Femur (tissue), 1 donor: Measurements from ENCODE around the gene ATF2.
"Not testable (repeated sequence)": the region's sequence is repeated elsewhere in the genome, so short reads cannot be mapped to it uniquely, and the experiment has no call there.

Experiments
- DNase-seq: peaks from one replicate; pipeline ENCODE4 v3.0.0-alpha.2; 2017

Gene ATF2

GRCh38 chr2:175164235-175164634, 3.8 kb downstream of the ATF2 start:
- no peak for DNase-seq

DNA sequence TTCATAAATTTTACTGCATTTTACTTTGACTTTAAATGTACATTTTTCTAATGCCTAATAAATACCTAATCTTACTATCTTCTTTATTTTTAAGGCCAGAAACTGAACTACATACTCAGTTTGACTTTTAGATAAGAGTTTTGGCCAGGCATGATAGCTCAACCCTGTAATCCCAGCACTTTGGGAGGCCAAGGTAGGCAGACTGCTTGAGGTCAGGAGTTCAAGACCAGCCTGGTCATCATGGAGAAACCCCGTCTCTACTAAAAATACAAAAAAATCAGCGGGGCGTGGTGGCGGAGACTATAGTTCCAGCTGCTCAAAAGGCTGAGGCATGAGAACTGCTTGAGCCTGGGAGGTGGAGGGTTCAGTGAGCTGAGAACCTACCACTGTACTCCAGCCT, 9.1 kb downstream of the ATF2 start:
- DNase-seq: no peak

- DNase-seq: no peak
These were observed 11.5 kb downstream of the ATF2 start for GRCh38 chr2:175156534-175156933.

DNA sequence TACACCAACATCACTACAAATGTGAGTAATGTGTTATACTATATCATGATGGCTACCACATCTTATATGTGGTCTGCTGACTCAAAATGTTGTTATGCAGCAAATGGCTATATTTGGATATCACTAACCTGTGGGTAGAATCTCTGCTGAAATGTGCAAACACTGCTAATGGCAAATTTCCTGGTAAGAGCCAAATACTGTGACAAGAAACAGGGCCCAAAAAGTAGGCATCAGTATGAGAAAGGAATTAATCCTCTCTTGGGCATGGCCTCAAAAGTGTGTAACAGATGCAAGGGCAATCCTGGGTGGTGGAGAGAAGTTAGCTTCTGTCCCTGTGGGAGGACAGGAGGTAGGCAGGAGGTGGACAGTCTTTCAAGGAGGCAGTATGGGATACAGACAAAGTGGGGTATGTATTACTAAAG, 13.3 kb downstream of the ATF2 start:
- no peak for DNase-seq

GRCh38 chr2:175152242-175152641, 15.8 kb downstream of the ATF2 start:
- DNase-seq: no peak

DNA sequence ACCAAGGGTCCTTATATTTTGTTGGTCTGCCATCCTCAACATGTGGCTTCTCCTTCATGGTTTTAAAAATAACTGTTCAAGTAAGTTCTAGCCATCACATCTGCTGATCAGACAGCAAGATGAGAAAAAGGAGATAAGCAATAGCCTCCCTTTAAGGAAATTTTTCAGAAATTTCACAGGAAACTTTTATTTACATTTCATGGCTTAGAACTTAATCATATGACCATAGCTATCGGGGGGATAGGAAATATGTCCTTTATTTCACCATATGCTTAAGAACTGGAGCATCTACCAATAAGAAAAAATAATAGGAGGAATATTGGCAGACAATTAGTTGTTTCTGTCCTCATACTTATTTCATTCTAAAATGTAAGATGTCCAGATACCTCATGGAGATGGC, 16.2 kb downstream of the ATF2 start:
- DNase-seq: no peak

DNA sequence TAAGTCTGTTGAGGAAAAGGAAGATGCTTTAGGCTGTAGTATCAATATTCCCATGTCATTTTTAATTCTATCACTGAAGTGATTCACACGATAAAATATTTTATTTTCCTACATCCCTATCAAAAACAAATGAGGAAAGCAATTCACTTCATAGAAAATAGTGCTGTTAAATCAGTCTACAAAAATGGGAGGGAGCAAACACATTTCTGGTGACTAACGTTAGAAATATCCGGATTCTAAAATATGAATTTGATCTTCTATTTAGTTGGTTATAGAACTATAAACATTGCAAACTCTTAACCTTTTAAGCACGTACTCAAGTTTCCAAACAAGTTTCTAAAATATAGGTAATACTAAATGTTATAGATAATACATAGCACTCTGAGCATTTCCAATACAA, 20.8 kb downstream of the ATF2 start:
- DNase-seq: no peak

GRCh38 chr2:175143678-175144077, 24.3 kb downstream of the ATF2 start:
- DNase-seq: no peak

DNA sequence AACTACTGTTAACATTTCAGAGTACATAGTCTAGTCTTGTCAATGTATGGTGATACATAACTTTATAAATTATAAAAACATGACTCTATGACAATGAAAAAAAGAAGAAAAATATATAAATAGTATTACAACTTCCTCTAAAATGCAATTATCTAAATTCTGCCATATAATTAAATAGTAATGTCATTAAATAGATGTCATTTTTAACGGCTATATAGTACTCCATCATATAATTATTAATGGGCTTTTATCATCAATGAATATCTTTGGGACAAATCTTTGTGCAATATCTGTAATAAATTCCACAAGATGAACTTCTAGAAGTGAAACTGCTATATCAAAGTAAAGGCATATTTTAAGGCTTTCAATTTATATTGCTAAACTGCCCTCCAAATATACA, 24.8 kb downstream of the ATF2 start:
- no peak for DNase-seq

GRCh38 chr2:175140332-175140731, 27.7 kb downstream of the ATF2 start:
- DNase-seq: no peak

GRCh38 chr2:175137793-175138192, 30.2 kb downstream of the ATF2 start:
- no peak for DNase-seq

GRCh38 chr2:175136334-175137215, 31.4 kb downstream of the ATF2 start:
- DNase-seq: no peak

- no peak for DNase-seq
These were observed 32.1 kb downstream of the ATF2 start for GRCh38 chr2:175135862-175136261.

DNA sequence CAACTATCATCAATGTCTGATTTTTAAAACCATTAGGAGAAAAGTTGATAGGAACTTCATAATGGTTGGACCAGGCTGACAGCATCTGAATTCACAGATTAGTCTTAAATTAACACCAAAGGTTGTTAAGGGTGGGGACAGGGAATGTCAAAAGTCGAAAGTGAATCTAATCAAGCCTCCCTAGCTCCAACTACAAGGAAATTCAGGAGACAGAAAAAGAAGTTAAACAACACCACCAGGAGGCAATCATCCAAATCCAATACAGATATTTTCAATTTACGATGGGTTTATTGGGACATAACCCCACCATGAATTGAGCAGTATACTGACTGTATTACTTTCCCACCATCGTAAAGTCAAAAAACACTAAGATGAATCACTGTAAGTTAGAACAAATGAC, 32.8 kb downstream of the ATF2 start:
- DNase-seq: no peak

- no peak for DNase-seq
These were observed 36.8 kb downstream of the ATF2 start for GRCh38 chr2:175131252-175131651.

DNA sequence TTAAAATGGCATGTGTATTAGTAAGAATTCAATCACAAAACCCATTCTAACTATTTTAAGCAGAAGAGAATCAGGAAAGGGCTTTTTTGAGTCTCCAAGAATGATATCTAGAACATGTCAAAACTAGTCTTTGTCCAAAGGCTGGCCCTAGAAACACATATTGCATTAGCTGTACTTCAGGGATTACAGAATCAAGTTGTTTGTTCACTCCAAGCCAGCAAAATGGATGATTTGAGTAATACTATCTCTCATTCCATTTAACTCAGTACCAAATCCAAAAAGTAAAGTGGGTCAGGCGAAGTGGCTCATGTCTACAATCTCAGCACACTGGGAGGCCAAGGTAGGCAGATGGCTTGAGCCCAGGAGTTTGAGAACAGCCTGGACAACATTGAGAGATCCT, 41.3 kb downstream of the ATF2 start:
- DNase-seq: no peak

- no peak for DNase-seq
These were observed 44.7 kb downstream of the ATF2 start for GRCh38 chr2:175123254-175123653.

- no peak for DNase-seq
These were observed 56.8 kb downstream of the ATF2 start for GRCh38 chr2:175111200-175111657.

GRCh38 chr2:175108091-175108490, 59.9 kb downstream of the ATF2 start:
- not testable (repeated sequence) for DNase-seq

DNA sequence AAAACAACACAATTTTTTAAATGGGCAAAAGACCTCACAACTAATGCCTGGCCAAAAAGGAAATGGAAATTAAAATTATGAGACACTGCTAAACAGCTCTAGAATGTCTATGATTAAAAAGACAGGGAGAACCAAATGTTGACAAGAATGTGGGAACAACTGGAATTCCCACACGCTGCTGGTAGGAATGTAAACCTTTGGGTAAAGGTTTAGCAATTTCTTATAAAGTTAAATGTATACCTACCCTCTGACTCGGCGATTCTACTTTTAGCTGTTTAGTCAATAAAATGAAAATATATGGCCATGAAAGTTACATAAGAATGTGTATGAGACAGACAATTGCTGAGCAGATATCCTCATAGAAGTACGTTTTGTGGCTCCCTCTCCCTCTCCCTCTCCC, 60.9 kb downstream of the ATF2 start:
- no peak for DNase-seq

GRCh38 chr2:175103191-175103590, 64.8 kb downstream of the ATF2 start:
- no peak for DNase-seq

GRCh38 chr2:175101514-175101913, 66.5 kb downstream of the ATF2 start:
- DNase-seq: no peak

DNA sequence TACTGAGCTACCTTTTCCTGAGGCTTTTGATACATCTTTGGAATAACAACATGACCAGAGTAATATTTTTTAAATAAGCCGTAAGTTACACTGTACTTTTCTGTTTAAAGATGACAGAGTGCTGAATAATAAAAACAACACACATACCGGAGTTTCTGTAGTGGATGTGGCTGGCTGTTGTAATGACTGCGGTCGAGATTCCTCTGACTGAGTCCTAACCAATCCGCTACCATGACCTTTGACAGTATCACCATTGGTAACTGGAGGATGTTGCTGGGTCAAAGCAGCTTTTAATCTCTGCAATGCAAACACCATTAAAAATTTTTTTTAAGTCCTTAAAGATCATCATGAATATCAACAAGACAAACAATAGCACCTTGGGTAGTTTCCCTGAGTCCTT, 70.7 kb downstream of the ATF2 start:
- no peak for DNase-seq

GRCh38 chr2:175084117-175084516, 83.9 kb downstream of the ATF2 start:
- not testable (repeated sequence) for DNase-seq

DNA sequence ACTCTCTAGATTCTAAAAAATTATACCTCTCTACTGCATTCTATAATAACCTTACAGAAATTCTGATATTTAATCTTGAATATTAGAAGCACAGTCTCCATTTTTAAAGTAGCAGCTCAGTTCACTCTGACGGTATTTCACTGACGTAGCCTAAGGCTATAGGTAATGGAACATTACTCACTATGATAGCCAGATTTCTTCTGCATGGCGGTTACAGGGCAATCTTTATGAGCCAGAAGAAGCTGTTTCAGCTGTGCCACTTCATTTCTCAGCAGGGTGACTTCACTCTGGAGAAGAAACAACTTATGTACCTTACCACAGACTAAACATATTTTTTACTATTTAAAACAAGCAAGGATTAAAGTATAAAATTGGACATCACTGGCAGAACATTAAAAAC, 87.5 kb downstream of the ATF2 start:
- DNase-seq: no peak
